SU-DHL-6 (cell line): ENCODE data around the gene LRRC14B.

Experiments used
- H2AFZ ChIP-seq: fragments of 200-600 bp; sonication (generic); 2 replicates; pipeline ENCODE4 v1.6.1; 2014; ENCODE audit warnings: low read depth, mild to moderate bottlenecking, moderate library complexity, mixed read lengths, antibody characterized with exemption, low read length; ENCODE audit not compliant: severe bottlenecking
- H3F3A ChIP-seq: fragments of 200-600 bp; shearing (Covaris generic); 2 replicates; pipeline ENCODE4 v1.6.0; 2016; ENCODE audit warnings: antibody characterized with exemption, mild to moderate bottlenecking; ENCODE audit not compliant: insufficient read depth
- H3K27ac ChIP-seq: fragments of 200-600 bp; sonication (generic); 2 replicates; pipeline ENCODE4 v1.5.1; 2016; ENCODE audit warnings: low read depth, mild to moderate bottlenecking, low read length, moderate library complexity, mixed read lengths
- H3K27me3 ChIP-seq: fragments of 200-600 bp; sonication (generic), shearing (Covaris generic); 2 replicates; pipeline ENCODE4 v1.6.0; 2014; ENCODE audit warnings: mild to moderate bottlenecking, low read length
- H3K36me3 ChIP-seq: fragments of 200-600 bp; sonication (generic); 2 replicates; pipeline ENCODE4 v1.6.1; 2014; ENCODE audit warnings: mild to moderate bottlenecking, low read length, mixed read lengths
- H3K4me2 ChIP-seq: fragments of 300-600, 200-600 bp; shearing (Covaris generic), sonication (generic); 2 replicates; pipeline ENCODE4 v1.6.0; 2014; ENCODE audit warnings: low read length, low read depth, mild to moderate bottlenecking; ENCODE audit not compliant: poor library complexity, severe bottlenecking
- H3K4me3 ChIP-seq: fragments of 200-600 bp; sonication (generic); 2 replicates; pipeline ENCODE4 v1.5.1; 2014; ENCODE audit warnings: antibody characterized with exemption, low read length, mild to moderate bottlenecking, mixed read lengths; ENCODE audit not compliant: insufficient read depth, poor library complexity, severe bottlenecking
- H3K79me2 ChIP-seq: fragments of 200-600 bp; sonication (generic); 2 replicates; pipeline ENCODE4 v1.6.1; 2014; ENCODE audit warnings: mild to moderate bottlenecking, low read length, moderate library complexity; ENCODE audit not compliant: insufficient read depth
- H3K9ac ChIP-seq: fragments of 200-600 bp; sonication (generic); 2 replicates; pipeline ENCODE4 v1.7.0; 2014; ENCODE audit warnings: mild to moderate bottlenecking, low read length
- H3K9me2 ChIP-seq: fragments of 200-600 bp; sonication (generic); replicated peaks from 2 replicates; pipeline ENCODE4 v1.6.1; 2014; ENCODE audit warnings: low read length; ENCODE audit not compliant: insufficient read depth
- H3K9me3 ChIP-seq: fragments of 200-600 bp; sonication (generic); 2 replicates; pipeline ENCODE4 v1.6.1; 2014; ENCODE audit warnings: low read length, mixed read lengths; ENCODE audit not compliant: insufficient read depth
- H4K20me1 ChIP-seq: fragments of 200-600 bp; sonication (generic); 2 replicates; pipeline ENCODE4 v1.6.1; 2014; ENCODE audit warnings: low read depth, mild to moderate bottlenecking, antibody characterized with exemption, low read length, moderate library complexity, mixed read lengths
- CTCF ChIP-seq: fragments of 200-600 bp; sonication (generic); IDR thresholded peaks from one replicate; pipeline ENCODE4 v1.5.1; 2017; ENCODE audit warnings: antibody characterized with exemption, mild to moderate bottlenecking, low read length, moderate library complexity; ENCODE audit not compliant: insufficient read depth, poor library complexity, severe bottlenecking
- EZH2phosphoT487 ChIP-seq: fragments of 200-600 bp; sonication (generic), shearing (Covaris generic); conservative IDR thresholded peaks from 2 replicates; pipeline ENCODE4 v1.6.1; 2018; ENCODE audit warnings: mild to moderate bottlenecking, antibody characterized with exemption, low read length, moderate library complexity, mixed read lengths

LRRC14B gene

GRCh38 chr5:199950-200645 lies 8.8 kb downstream of the LRRC14B start:
- no peak overlapping the region for H2AFZ ChIP-seq
- TF ChIP-seq EZH2phosphoT487: no peak
- TF ChIP-seq CTCF: no peak
- no peak overlapping the region for H3K4me3 ChIP-seq
- H3K27me3 ChIP-seq: no peaks in the 10 kb centered on the region
- H3K9ac ChIP-seq: no peak overlapping the region
- no peaks in the 10 kb centered on the region for H3F3A ChIP-seq
- H4K20me1 ChIP-seq: 0 out of 2 replicates have a peak, but pooled peaks cover 5% of the 10 kb centered on the region
- H3K9me3 ChIP-seq: no peaks in the 10 kb centered on the region
- 0 out of 2 replicates have a peak, but pooled peaks cover 2% of the 10 kb centered on the region for H3K36me3 ChIP-seq
- H3K9me2 ChIP-seq: no peaks in the 10 kb centered on the region
- H3K4me2 ChIP-seq: no peak overlapping the region
- no peak overlapping the region for H3K27ac ChIP-seq
- no peaks in the 10 kb centered on the region for H3K79me2 ChIP-seq

GRCh38 chr5:200985-201384 lies 9.7 kb downstream of the LRRC14B start:
- H3K79me2 ChIP-seq: no peaks in the 10 kb centered on the region
- TF ChIP-seq CTCF (no peak), EZH2phosphoT487 (no peak)
- H3F3A ChIP-seq: no peaks in the 10 kb centered on the region
- H2AFZ ChIP-seq: no peak overlapping the region
- 0 out of 2 replicates have a peak, but pooled peaks cover 5% of the 10 kb centered on the region for H4K20me1 ChIP-seq
- H3K36me3 ChIP-seq: 0 out of 2 replicates have a peak, but pooled peaks cover 2% of the 10 kb centered on the region
- H3K9me2 ChIP-seq: no peaks in the 10 kb centered on the region
- H3K9ac ChIP-seq: no peak overlapping the region
- no peak overlapping the region for H3K4me2 ChIP-seq
- no peak overlapping the region for H3K4me3 ChIP-seq
- H3K9me3 ChIP-seq: no peaks in the 10 kb centered on the region
- H3K27me3 ChIP-seq: no peaks in the 10 kb centered on the region
- H3K27ac ChIP-seq: no peak overlapping the region

- no peaks in the 10 kb centered on the region for H3K27me3 ChIP-seq
These were observed 10.4 kb downstream of the LRRC14B start for GRCh38 chr5:201672-202071.

More at GRCh38 chr5:201672-202071, 10.4 kb downstream of the LRRC14B start:
- no peak overlapping the region for H2AFZ ChIP-seq
- TF ChIP-seq EZH2phosphoT487 (no peak), CTCF (no peak)
- 0 out of 2 replicates have a peak, but pooled peaks cover 2% of the 10 kb centered on the region for H3K36me3 ChIP-seq
- H3F3A ChIP-seq: no peaks in the 10 kb centered on the region
- 0 out of 2 replicates have a peak, but pooled peaks cover 5% of the 10 kb centered on the region for H4K20me1 ChIP-seq
- H3K9me3 ChIP-seq: no peaks in the 10 kb centered on the region
- no peak overlapping the region for H3K9ac ChIP-seq
- no peaks in the 10 kb centered on the region for H3K9me2 ChIP-seq
- H3K4me3 ChIP-seq: no peak overlapping the region
- H3K27ac ChIP-seq: no peak overlapping the region
- no peak overlapping the region for H3K4me2 ChIP-seq
- 0 out of 2 replicates have a peak, but pooled peaks cover 3% of the 10 kb centered on the region for H3K79me2 ChIP-seq
